Measurements from ENCODE around the gene SH3PXD2B.

The SH3PXD2B gene

GRCh38 chr5:172452398-172453205 lies 1.7 kb downstream of the SH3PXD2B start:
- no peak for DNase-seq

- no peak for DNase-seq
Measured at GRCh38 chr5:172451771-172452197, 2.5 kb downstream of the SH3PXD2B start.

GRCh38 chr5:172450861-172451695 lies 3.2 kb downstream of the SH3PXD2B start:
- peak in 1 of 4 experiments; percentile 24 for DNase-seq

GRCh38 chr5:172450453-172450852 lies 3.9 kb downstream of the SH3PXD2B start:
- DNase-seq, result no peak

- DNase-seq, result no peak
Measured at GRCh38 chr5:172448999-172449398, 5.3 kb downstream of the SH3PXD2B start.

GRCh38 chr5:172447646-172448365 lies 6.5 kb downstream of the SH3PXD2B start:
- DNase-seq, result no peak

- DNase-seq, result no peak
Measured at GRCh38 chr5:172446336-172447051, 7.8 kb downstream of the SH3PXD2B start.

- no peak for DNase-seq
Measured at GRCh38 chr5:172445866-172446265, 8.5 kb downstream of the SH3PXD2B start.

- DNase-seq, result no peak
Measured at GRCh38 chr5:172444626-172445365, 9.5 kb downstream of the SH3PXD2B start.

GRCh38 chr5:172444110-172444510 lies 10.2 kb downstream of the SH3PXD2B start:
- DNase-seq, result no peak

- DNase-seq, result no peak
Measured at GRCh38 chr5:172443441-172444109, 10.8 kb downstream of the SH3PXD2B start.

- no peak for DNase-seq
Measured at GRCh38 chr5:172442592-172442991, 11.7 kb downstream of the SH3PXD2B start.

GRCh38 chr5:172441262-172441751 lies 13.0 kb downstream of the SH3PXD2B start:
- no peak for DNase-seq

- DNase-seq, result no peak
Measured at GRCh38 chr5:172440486-172440885, 13.8 kb downstream of the SH3PXD2B start.

- DNase-seq, result no peak
Measured at GRCh38 chr5:172439785-172440477, 14.4 kb downstream of the SH3PXD2B start.

GRCh38 chr5:172438319-172438668 lies 16.0 kb downstream of the SH3PXD2B start:
- no peak for DNase-seq

- no peak for DNase-seq
Measured at GRCh38 chr5:172437445-172438318, 16.6 kb downstream of the SH3PXD2B start.

GRCh38 chr5:172436879-172437369 lies 17.4 kb downstream of the SH3PXD2B start:
- DNase-seq, result no peak

All from activated naive CD4-positive, alpha-beta T cell (primary cell).